ENCODE measurements around the gene DGUOK. TPM values are rescaled to one million over a fixed set of nuclear protein-coding genes. Genes with fewer than 3 reads are reported as not detected.
"Not testable (repeated sequence)": the region's sequence is repeated elsewhere in the genome, so short reads cannot be mapped to it uniquely, and the experiment has no call there.

Gene DGUOK
- total RNA-seq, 4 donors from 2014 or later: 10.2 to 25.2 (median 20.3) TPM

GRCh38 chr2:73897934-73898333 lies 28.7 kb upstream of the DGUOK start:
- Histone ChIP-seq H3K4me3 (no peak overlapping the region), H3K36me3 (no peaks in the 10 kb centered on the region), H3K4me1 (no peaks in the 10 kb centered on the region), H3K27ac (no peak overlapping the region), H3K27me3 (no peaks in the 10 kb centered on the region), H3K9me3 (no peaks in the 10 kb centered on the region)
- ATAC-seq (no peak), DNase-seq (no peak)
- no peak for TF ChIP-seq CTCF (IDR thresholded peaks at IDR 0.05 in 4 of 5, conservative IDR thresholded peaks at IDR 0.05 in 1 of 5)
- no peak for TF ChIP-seq POLR2A (IDR thresholded peaks at IDR 0.05)
- intact Hi-C loops (cut with DNase I; ENCODE audit: low total_unique reads): no loop called here
- in situ Hi-C loops (cut with MboI; ENCODE audit: low sequenced_read_pairs in 4 of 4): no loop called here

GRCh38 chr2:73899801-73900336 lies 26.8 kb upstream of the DGUOK start:
- intact Hi-C loops (cut with DNase I; ENCODE audit: low total_unique reads) (no loop called here), in situ Hi-C loops (cut with MboI; ENCODE audit: low sequenced_read_pairs in 4 of 4) (no loop called here)
- H3K27me3 ChIP-seq: no peaks in the 10 kb centered on the region
- H3K27ac ChIP-seq: no peak overlapping the region
- no peaks in the 10 kb centered on the region for H3K9me3 ChIP-seq
- no peak for TF ChIP-seq POLR2A (IDR thresholded peaks at IDR 0.05)
- no peak for TF ChIP-seq CTCF (IDR thresholded peaks at IDR 0.05 in 4 of 5, conservative IDR thresholded peaks at IDR 0.05 in 1 of 5)
- no peaks in the 10 kb centered on the region for H3K36me3 ChIP-seq
- no peak for DNase-seq
- H3K4me3 ChIP-seq: no peak overlapping the region
- no peak for ATAC-seq
- no peaks in the 10 kb centered on the region for H3K4me1 ChIP-seq

- no peaks in the 10 kb centered on the region for H3K4me1 ChIP-seq
- no peak for TF ChIP-seq POLR2A (IDR thresholded peaks at IDR 0.05)
- no peak for TF ChIP-seq CTCF (IDR thresholded peaks at IDR 0.05 in 4 of 5, conservative IDR thresholded peaks at IDR 0.05 in 1 of 5)
- intact Hi-C loops (cut with DNase I; ENCODE audit: low total_unique reads): no loop called here
- no peaks in the 10 kb centered on the region for H3K9me3 ChIP-seq
- DNase-seq: no peak
- ATAC-seq: no peak
- H3K27ac ChIP-seq: no peak overlapping the region
- no peak overlapping the region for H3K4me3 ChIP-seq
- in situ Hi-C loops (cut with MboI; ENCODE audit: low sequenced_read_pairs in 4 of 4): no loop called here
- H3K27me3 ChIP-seq: no peaks in the 10 kb centered on the region
- no peaks in the 10 kb centered on the region for H3K36me3 ChIP-seq
Measured at GRCh38 chr2:73901143-73901542, 25.5 kb upstream of the DGUOK start.

GRCh38 chr2:73902284-73902683 lies 24.4 kb upstream of the DGUOK start:
- in situ Hi-C loops (cut with MboI; ENCODE audit: low sequenced_read_pairs in 4 of 4): no loop called here
- H3K4me3 ChIP-seq: no peak overlapping the region
- H3K9me3 ChIP-seq: no peaks in the 10 kb centered on the region
- no peaks in the 10 kb centered on the region for H3K4me1 ChIP-seq
- H3K36me3 ChIP-seq: no peaks in the 10 kb centered on the region
- H3K27ac ChIP-seq: no peak overlapping the region
- H3K27me3 ChIP-seq: no peaks in the 10 kb centered on the region
- DNase-seq (no peak), ATAC-seq (no peak)
- intact Hi-C loops (cut with DNase I; ENCODE audit: low total_unique reads): no loop called here
- TF ChIP-seq POLR2A (IDR thresholded peaks at IDR 0.05) (no peak), CTCF (IDR thresholded peaks at IDR 0.05 in 4 of 5, conservative IDR thresholded peaks at IDR 0.05 in 1 of 5) (no peak)

GRCh38 chr2:73903313-73903712 lies 23.4 kb upstream of the DGUOK start:
- no peaks in the 10 kb centered on the region for H3K27me3 ChIP-seq
- no peaks in the 10 kb centered on the region for H3K4me1 ChIP-seq
- no peak for TF ChIP-seq CTCF (IDR thresholded peaks at IDR 0.05 in 4 of 5, conservative IDR thresholded peaks at IDR 0.05 in 1 of 5)
- TF ChIP-seq POLR2A (IDR thresholded peaks at IDR 0.05): no peak
- no peaks in the 10 kb centered on the region for H3K36me3 ChIP-seq
- intact Hi-C loops (cut with DNase I; ENCODE audit: low total_unique reads): no loop called here
- ATAC-seq (no peak), DNase-seq (no peak)
- H3K9me3 ChIP-seq: no peaks in the 10 kb centered on the region
- no peak overlapping the region for H3K27ac ChIP-seq
- H3K4me3 ChIP-seq: no peak overlapping the region
- in situ Hi-C loops (cut with MboI; ENCODE audit: low sequenced_read_pairs in 4 of 4): no loop called here

GRCh38 chr2:73903949-73904613 lies 22.6 kb upstream of the DGUOK start:
- in situ Hi-C loops (cut with MboI; ENCODE audit: low sequenced_read_pairs in 4 of 4); H3K9me3 ChIP-seq; H3K4me1 ChIP-seq; ATAC-seq; DNase-seq; H3K27ac ChIP-seq; H3K4me3 ChIP-seq; H3K27me3 ChIP-seq; intact Hi-C loops (cut with DNase I; ENCODE audit: low total_unique reads); H3K36me3 ChIP-seq: not testable (repeated sequence)
